Smooth muscle cell of the brain vasculature (primary cell): ENCODE results near the gene KNL1.
"Not testable (repeated sequence)": the region's sequence is repeated elsewhere in the genome, so short reads cannot be mapped to it uniquely, and the experiment has no call there.

Experiments
- DNase-seq: peaks from one replicate; pipeline ENCODE4 v3.0.0-alpha.2; 2012; ENCODE audit warnings: low read depth, low spot score

Gene KNL1

DNA sequence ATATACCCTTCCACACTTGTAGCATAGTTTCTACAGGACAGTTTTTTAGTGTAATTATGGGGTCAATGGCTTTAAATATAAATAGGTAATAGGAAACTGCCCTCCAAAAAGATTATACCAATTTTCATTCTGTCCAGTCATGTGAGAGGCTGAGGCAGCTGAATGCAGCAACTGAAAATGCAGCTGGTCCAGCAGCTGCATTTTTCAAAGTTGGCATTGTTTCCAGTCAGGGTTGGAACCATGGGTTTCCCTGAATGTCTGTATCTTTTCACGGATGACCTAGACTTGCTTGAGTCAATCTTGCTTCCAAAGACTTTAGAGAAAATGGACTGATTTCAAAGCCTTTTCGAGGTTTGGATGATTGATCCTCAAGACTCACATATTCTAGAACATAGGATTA, 9.9 kb upstream of the KNL1 start:
- no peak for DNase-seq

DNA sequence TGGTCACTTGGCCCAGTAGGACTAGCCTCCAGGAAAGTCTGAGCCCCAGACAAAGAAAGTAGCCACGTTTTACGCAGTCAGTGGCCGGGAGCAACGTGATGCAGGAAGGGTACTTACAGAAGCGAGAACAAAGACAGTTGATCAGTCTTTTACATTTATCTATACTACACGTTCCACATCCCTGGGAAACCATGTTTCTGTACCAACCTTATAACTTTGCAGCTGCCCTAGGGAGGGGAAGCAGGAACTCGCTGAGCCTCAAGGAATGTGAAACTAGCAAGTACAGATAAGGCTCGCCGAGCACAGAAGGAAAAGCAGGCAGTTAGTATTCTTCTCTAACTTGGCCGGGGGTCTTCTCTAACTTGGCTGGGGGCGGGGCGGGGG, 3.4 kb upstream of the KNL1 start:
- no peak for DNase-seq

DNA sequence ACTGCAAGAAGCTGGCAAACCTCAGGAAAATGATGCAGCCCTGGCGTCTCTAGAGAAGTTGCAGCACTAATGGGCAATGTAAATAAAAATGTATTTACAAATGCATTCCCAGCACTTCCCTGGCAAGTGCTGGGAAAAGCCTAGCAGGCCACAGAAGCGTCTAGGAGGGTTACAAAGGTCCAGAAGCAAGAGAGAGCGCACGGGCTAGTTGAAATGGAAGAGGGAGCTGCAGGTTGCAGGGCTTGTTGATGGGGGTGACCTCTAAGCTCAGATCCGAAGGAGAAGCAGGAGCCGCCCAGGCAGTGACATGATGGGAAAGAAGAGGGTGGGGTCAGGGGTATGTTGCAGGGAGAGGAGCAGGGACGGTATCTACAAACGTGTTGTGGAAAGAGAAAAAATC, 2.7 kb upstream of the KNL1 start:
- no peak for DNase-seq

DNA sequence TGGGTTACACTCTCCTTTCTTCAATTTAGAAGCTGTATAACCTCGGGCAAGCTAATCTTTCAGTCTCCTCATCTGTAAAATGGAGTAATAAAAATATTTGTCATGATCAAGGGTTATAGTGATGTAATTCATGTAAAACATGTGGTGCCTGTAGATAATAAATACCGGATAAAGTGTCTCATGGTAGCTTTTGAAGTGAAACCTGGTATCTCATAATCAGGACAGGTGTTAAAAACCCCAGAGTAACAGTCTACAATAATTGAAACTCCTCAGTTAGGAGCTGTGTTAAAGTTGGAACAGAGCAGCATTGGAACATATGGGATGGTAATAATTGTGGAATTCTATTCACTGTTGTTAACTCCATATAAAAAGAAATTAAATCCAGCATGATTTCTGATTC, 884 bp upstream of the KNL1 start:
- no peak for DNase-seq

DNA sequence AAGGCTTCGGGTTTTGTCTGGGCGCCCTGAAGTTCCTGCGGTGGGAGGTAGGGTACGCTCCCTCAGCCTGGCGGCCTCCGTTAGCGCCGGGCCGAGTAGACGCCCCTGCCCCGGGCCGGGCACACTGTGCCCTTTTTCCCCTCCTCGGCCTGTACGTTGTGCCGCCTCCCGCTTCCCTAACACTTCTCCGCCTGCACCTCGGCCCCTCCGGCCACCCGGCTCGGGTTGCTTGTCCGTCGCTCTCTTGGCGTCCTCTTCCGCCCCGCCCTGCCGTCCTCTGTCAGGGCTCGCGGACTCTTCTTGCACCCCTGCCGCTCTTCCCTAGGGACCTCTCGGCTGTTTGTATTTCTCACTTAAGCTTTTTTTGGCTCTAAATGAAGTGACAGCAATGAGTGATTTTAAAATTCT, 384 bp downstream of the KNL1 start:
- DNase-seq, result no peak

GRCh38 chr15:40595219-40595618, 1.2 kb downstream of the KNL1 start:
- DNase-seq, result no peak

- DNase-seq, result no peak
Observed at GRCh38 chr15:40595773-40596172, 1.7 kb downstream of the KNL1 start.

GRCh38 chr15:40597024-40597423, 3.0 kb downstream of the KNL1 start:
- no peak for DNase-seq

GRCh38 chr15:40598126-40598525, 4.1 kb downstream of the KNL1 start:
- DNase-seq, result no peak

- DNase-seq, result no peak
Observed at GRCh38 chr15:40598672-40599071, 4.6 kb downstream of the KNL1 start.

- no peak for DNase-seq
Observed at GRCh38 chr15:40600956-40601355, 6.9 kb downstream of the KNL1 start.

GRCh38 chr15:40603935-40604334, 9.9 kb downstream of the KNL1 start:
- DNase-seq, result no peak

DNA sequence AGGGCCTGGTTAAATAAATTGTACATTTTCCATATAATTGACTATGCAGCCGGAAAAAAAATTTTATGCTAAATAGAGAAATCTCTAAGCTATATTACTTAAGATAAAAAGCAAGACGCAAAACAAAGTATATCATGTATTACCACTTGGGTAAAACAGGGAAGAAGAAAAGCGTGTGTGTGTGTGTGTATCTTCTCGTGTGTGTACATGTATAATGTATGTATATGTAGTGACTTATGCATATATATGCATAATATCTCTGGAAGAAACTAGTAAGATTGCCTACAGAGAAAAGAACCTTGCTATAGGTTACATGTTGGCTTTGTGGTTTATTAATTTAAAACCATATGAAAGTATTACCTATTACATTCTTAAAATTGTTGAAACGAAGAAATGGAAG, 19.0 kb downstream of the KNL1 start:
- no peak for DNase-seq

GRCh38 chr15:40618023-40618422, 24.0 kb downstream of the KNL1 start:
- DNase-seq, result no peak

DNA sequence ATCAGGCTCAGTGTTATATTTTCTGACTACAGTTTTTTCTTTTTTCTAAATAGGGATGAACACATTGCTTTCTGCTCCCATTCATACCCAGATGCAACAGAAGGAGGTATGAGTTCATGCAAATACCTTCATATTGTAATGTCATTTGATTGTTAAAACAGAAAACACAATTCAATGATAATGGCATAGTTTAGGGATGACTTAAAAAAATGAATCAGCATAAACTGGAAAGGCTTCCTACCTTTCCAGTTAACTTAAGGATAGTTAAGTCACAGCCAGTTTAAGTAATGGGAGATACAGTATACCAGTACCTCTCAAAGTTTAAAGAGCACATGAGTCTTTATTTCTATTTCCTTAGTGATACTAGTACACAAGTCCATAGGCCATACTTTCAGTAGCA, 24.9 kb downstream of the KNL1 start:
- no peak for DNase-seq

- no peak for DNase-seq
Observed at GRCh38 chr15:40623361-40623760, 29.3 kb downstream of the KNL1 start.

- peak; percentile 18 for DNase-seq
Observed at GRCh38 chr15:40630313-40630712, 36.3 kb downstream of the KNL1 start.

- DNase-seq, result no peak
Observed at GRCh38 chr15:40633178-40633577, 39.1 kb downstream of the KNL1 start.

DNA sequence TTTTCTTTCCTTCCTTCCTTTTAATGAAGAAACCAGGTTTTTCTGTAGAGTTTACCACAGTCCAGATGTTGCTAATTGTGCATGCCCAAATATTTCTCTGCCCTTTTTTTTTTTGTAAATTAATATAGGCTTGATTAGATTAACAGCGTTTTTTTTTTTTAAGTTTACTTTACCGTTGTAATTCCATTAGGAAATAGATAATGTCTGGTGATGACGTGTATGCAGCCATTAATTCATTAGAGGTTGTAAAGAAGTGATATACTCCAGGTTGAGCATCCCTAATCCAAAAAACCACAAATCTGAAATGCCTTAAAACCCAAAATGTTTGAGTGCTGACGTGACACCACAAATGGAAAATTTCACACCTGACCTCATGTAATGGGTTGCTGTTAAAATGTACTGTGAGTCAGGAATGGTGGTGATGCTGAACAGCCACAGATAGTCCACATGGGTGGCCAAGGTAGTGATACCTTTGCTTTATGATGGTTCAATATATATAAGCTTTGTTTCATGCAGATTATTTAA, 43.2 kb downstream of the KNL1 start:
- no peak for DNase-seq

- no peak for DNase-seq
Observed at GRCh38 chr15:40639677-40640076, 45.6 kb downstream of the KNL1 start.

DNA sequence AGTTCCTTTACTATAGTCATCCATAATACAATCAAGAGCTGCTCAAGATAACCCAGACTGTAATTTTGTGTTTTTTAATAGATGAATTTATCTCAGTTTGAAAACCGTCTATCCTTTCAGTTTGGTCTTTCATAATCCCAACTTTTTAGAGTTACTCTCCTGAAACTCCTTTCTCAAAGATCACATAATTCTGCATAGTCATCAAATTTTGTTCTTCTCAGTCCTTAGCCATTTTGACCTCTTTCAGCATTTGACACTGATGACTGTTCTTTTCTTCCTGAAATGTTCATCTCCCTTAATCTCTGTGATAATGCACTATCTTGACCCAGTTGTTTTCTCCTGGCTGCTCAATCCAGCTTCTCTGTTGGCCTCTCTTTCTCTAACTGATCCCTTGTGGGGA, 53.5 kb downstream of the KNL1 start:
- DNase-seq, result no peak

DNA sequence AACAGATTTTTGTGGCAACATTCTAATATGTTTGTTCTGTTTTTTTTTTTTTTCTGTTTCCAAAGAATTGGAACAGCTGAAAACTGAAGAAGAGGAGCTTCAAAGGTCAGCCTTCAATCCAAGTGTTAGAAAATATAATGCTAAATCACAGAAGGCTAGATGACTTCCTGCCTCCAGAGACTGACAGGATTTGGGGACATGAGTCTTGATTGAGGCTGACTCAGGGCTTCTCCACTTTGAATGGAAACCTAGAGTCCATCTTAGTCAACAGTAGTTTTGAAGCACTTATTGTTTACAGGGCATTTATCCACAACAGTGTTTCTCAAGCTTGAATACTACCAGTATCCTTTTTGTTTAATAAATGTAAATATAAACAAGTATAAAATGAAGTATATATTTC, 56.4 kb downstream of the KNL1 start:
- no peak for DNase-seq

DNA sequence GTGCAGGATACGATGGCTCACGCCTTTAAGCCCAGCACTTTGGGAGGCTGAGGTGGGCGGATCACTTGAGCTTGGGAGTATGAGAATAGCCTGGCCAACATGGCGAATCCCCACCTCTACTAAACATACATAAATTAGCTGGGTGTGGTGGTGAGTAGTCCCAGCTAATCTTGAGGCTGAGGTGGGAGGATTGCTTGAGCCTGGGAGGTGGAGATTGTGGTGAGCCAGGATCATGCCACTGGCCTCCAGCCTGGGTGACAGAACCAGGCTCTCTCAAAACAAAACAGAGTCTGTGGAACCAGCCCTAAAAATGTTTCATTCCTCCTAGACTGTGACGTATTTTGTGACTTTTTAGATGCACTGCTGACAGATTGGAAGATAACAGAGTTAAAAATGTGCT, 66.6 kb downstream of the KNL1 start:
- no peak for DNase-seq

DNA sequence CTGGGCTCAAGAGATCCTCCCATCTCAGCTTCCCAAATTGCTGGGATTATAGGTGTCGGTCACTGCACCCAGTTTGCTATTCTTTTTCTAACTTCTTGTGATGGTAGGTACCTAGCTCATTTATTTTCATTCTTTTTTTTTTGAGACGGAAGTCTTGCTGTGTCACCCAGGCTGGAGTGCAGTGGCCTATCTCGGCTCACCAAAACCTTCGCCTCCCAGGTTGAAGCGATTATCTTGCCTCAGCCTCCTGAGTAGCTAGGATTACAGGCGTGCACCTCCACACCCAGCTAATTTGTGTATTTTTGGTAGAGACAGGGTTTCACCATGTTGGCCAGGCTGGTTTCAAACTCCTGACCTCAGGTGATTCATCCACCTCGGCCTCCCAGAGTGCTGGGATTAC, 70.9 kb downstream of the KNL1 start:
- no peak for DNase-seq

DNA sequence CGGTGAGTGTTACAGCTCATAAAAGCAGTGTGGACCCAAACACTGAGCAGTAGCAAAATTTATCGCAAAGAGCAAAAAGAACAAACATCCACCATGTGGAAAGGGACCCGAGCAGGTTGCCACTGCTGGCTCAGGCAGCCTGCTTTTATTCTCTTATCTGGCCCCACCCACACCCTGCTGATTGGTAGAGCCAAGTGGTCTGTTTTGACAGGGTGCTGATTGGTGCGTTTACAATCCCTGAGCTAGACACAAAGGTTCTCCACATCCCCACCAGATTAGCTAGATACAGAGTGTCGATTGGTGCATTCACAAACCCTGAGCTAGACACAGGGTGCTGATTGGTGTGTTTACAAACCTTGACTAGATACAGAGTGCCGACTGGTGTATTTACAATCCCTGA, 82.2 kb downstream of the KNL1 start:
- DNase-seq, result not testable (repeated sequence)
